Activated CD8-positive, alpha-beta memory T cell treated with anti-CD3 and anti-CD28 coated beads, Interleukin-2, amount 50 U/mL, for 24 hours (primary cell): ENCODE measurements around the gene TSPAN1.
A peak's percentile ranks its signal among the peaks of the same experiment; 100 is the strongest.

Source experiments
- DNase-seq: peaks from one replicate; pipeline ENCODE4 v3.0.0-alpha.2; 2020; ENCODE audit errors: extremely low read depth

Gene TSPAN1

GRCh38 chr1:46187106-46187869 lies 12.4 kb downstream of the TSPAN1 start:
- DNase-seq: no peak

- DNase-seq: no peak
Observed at GRCh38 chr1:46188295-46189030, 13.6 kb downstream of the TSPAN1 start.

- no peak for DNase-seq
Observed at GRCh38 chr1:46190539-46190938, 15.7 kb downstream of the TSPAN1 start.

GRCh38 chr1:46191033-46191701 lies 16.3 kb downstream of the TSPAN1 start:
- no peak for DNase-seq

- no peak for DNase-seq
Observed at GRCh38 chr1:46192171-46192570, 17.3 kb downstream of the TSPAN1 start.

- DNase-seq: no peak
Observed at GRCh38 chr1:46193285-46193684, 18.4 kb downstream of the TSPAN1 start.

- no peak for DNase-seq
Observed at GRCh38 chr1:46193984-46194570, 19.2 kb downstream of the TSPAN1 start.

- DNase-seq: no peak
Observed at GRCh38 chr1:46194641-46195193, 19.8 kb downstream of the TSPAN1 start.

- DNase-seq: no peak
Observed at GRCh38 chr1:46196609-46197008, 21.7 kb downstream of the TSPAN1 start.

GRCh38 chr1:46197560-46197963 lies 22.7 kb downstream of the TSPAN1 start:
- no peak for DNase-seq

- peak; percentile 24 for DNase-seq
Observed at GRCh38 chr1:46197964-46198811, 23.3 kb downstream of the TSPAN1 start, which contains the start of gene POMGNT1. TSS of gene POMGNT1 (minus strand) at chr1:46198434. CDS start at chr1:46197821, 613 bp downstream.

GRCh38 chr1:46199233-46199749 lies 24.4 kb downstream of the TSPAN1 start:
- no peak for DNase-seq

GRCh38 chr1:46203738-46204405 lies 29.0 kb downstream of the TSPAN1 start:
- DNase-seq: no peak

- DNase-seq: no peak
Observed at GRCh38 chr1:46204406-46204742, 29.5 kb downstream of the TSPAN1 start.

GRCh38 chr1:46205141-46205540 lies 30.3 kb downstream of the TSPAN1 start:
- DNase-seq: no peak

GRCh38 chr1:46205791-46206190 lies 30.9 kb downstream of the TSPAN1 start:
- no peak for DNase-seq

GRCh38 chr1:46206399-46206798 lies 31.5 kb downstream of the TSPAN1 start:
- no peak for DNase-seq

GRCh38 chr1:46210561-46210960 lies 35.7 kb downstream of the TSPAN1 start:
- DNase-seq: no peak

GRCh38 chr1:46211051-46211450 lies 36.2 kb downstream of the TSPAN1 start:
- no peak for DNase-seq

GRCh38 chr1:46215504-46215903 lies 40.6 kb downstream of the TSPAN1 start:
- no peak for DNase-seq
